ENCODE data around the gene ANGPTL5. TPM values are rescaled to one million over a fixed set of nuclear protein-coding genes. Genes with fewer than 3 reads are reported as not detected.

The ANGPTL5 gene
- total and polyA plus RNA-seq, 4 donors, result not detected

DNA sequence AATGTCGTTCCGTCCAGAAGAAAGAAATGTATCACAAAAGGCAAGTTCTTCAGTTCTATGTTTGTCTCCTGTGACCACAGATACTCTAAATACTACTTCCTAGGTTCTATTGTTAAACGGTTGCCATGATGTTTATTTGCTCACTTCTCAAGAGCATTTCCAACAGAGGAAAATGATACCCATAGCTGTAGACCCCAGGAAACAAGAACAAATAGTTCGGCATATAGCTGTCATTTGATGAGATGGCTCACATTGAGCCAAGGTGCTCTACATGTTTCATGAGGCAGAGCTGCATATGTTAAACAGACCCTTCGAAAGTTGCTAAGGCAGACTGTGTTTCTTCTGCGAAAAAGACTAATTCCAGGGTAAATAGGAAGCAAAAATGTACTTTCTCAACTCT lies 15.4 kb upstream of the ANGPTL5 start:
- no peak for DNase-seq (ENCODE audit: low spot score)
- 82% methylated on average over 6 of the region's 6 CpGs for WGBS
- Histone ChIP-seq H3K4me3 (ENCODE audit: low read depth in 1 of 3, low read length in 3 of 3) (no peak overlapping the region), H3K9ac (ENCODE audit: low read depth in 1 of 2, low read length in 2 of 2) (no peak overlapping the region), H3K27me3 (ENCODE audit: control insufficient read depth in 4 of 4, insufficient read depth in 4 of 4, low read length in 3 of 4) (no peaks in the 10 kb centered on the region), H3K27ac (ENCODE audit: low read depth in 1 of 2, low read length in 2 of 2) (no peak overlapping the region), H3K36me3 (ENCODE audit: control insufficient read depth in 4 of 4, insufficient read depth in 3 of 4, low read depth in 1 of 4, low read length in 3 of 4) (no peaks in the 10 kb centered on the region), H3K9me3 (ENCODE audit: control insufficient read depth in 4 of 4, low read length in 3 of 4) (no peaks in the 10 kb centered on the region), H3K4me1 (ENCODE audit: control insufficient read depth in 4 of 4, insufficient read depth in 4 of 4, low read length in 3 of 4) (no peaks in the 10 kb centered on the region)
- TF ChIP-seq SP1 (IDR thresholded peaks at IDR 0.05), result no peak
- TF ChIP-seq, protein P1, sequence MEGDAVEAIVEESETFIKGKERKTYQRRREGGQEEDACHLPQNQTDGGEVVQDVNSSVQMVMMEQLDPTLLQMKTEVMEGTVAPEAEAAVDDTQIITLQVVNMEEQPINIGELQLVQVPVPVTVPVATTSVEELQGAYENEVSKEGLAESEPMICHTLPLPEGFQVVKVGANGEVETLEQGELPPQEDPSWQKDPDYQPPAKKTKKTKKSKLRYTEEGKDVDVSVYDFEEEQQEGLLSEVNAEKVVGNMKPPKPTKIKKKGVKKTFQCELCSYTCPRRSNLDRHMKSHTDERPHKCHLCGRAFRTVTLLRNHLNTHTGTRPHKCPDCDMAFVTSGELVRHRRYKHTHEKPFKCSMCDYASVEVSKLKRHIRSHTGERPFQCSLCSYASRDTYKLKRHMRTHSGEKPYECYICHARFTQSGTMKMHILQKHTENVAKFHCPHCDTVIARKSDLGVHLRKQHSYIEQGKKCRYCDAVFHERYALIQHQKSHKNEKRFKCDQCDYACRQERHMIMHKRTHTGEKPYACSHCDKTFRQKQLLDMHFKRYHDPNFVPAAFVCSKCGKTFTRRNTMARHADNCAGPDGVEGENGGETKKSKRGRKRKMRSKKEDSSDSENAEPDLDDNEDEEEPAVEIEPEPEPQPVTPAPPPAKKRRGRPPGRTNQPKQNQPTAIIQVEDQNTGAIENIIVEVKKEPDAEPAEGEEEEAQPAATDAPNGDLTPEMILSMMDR (IDR thresholded peaks at IDR 0.05; ENCODE audit: low read depth, low read length, missing input control), result no peak
- TF ChIP-seq HNF4G (IDR thresholded peaks at IDR 0.05), result no peak
- no peak for TF ChIP-seq RXRA (IDR thresholded peaks at IDR 0.05)
- TF ChIP-seq TAF1 (conservative IDR thresholded peaks at IDR 0.05), result no peak

DNA sequence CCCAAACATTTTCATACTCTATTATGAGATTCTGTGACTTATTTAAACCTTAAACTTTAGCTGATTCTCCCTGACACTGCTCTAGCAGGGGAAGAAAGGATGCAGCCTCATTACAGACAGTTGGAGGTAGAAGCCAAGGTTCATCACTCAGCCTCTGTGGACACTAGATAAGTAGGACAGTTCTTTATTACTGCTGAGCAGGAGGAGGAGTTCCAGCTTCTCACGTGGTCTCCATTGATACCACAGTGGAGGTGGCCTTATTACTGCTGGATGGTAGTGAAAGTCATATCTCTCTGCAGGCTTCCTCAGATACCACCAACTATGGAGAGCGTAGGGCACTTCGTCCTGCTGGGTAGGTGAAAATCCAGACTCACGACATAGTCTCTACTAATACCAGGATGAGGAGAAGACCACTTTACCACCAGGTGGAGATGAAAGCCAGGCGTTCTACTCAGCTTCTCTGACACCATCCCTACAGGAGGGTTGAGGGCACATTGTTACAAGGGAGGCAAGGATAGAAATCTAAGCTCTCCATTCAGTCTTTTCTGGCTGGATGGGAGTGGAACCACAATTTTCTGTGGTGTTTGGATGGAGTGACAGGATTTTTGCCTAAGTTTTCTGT lies 13.1 kb upstream of the ANGPTL5 start:
- H3K4me3 ChIP-seq (ENCODE audit: low read depth in 1 of 3, low read length in 3 of 3), result no peak overlapping the region
- H3K4me1 ChIP-seq (ENCODE audit: control insufficient read depth in 4 of 4, insufficient read depth in 4 of 4, low read length in 3 of 4), result no peaks in the 10 kb centered on the region
- H3K36me3 ChIP-seq (ENCODE audit: control insufficient read depth in 4 of 4, insufficient read depth in 3 of 4, low read depth in 1 of 4, low read length in 3 of 4), result no peaks in the 10 kb centered on the region
- no peaks in the 10 kb centered on the region for H3K27me3 ChIP-seq (ENCODE audit: control insufficient read depth in 4 of 4, insufficient read depth in 4 of 4, low read length in 3 of 4)
- H3K27ac ChIP-seq (ENCODE audit: low read depth in 1 of 2, low read length in 2 of 2), result no peak overlapping the region
- DNase-seq (ENCODE audit: low spot score), result no peak
- H3K9ac ChIP-seq (ENCODE audit: low read depth in 1 of 2, low read length in 2 of 2), result no peak overlapping the region
- TF ChIP-seq HNF4A (conservative IDR thresholded peaks at IDR 0.05) (no peak), REST (IDR thresholded peaks at IDR 0.05) (no peak), EGR1 (IDR thresholded peaks at IDR 0.05; ENCODE audit: low read depth in 2 of 2) (no peak), TAF1 (conservative IDR thresholded peaks at IDR 0.05) (no peak), NR2F2 (IDR thresholded peaks at IDR 0.05) (no peak), RAD21 (IDR thresholded peaks at IDR 0.05) (no peak)
- no peaks in the 10 kb centered on the region for H3K9me3 ChIP-seq (ENCODE audit: control insufficient read depth in 4 of 4, low read length in 3 of 4)
- WGBS, result 78% methylated on average over 5 of the region's 5 CpGs

DNA sequence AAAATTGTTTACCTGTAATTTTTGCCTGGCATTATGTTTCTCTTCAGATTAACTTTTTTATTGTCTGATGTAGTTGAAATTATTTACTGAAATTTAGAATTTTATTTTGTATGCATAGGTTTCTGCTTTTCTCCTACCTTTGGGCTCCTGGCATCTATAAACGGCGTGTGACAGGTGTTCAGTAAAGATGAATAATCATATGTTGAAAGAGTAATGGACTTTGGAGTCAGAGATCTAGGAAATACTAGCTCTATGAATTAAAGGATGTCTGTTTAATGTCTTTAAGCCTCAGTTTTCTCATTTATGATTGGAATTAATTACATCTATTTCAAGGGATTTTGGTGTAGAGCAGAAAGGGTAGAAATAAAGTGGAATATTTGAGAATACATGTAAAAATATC lies 7.2 kb upstream of the ANGPTL5 start:
- Histone ChIP-seq H3K36me3 (ENCODE audit: control insufficient read depth in 4 of 4, insufficient read depth in 3 of 4, low read depth in 1 of 4, low read length in 3 of 4) (no peaks in the 10 kb centered on the region), H3K27ac (ENCODE audit: low read depth in 1 of 2, low read length in 2 of 2) (no peak overlapping the region), H3K27me3 (ENCODE audit: control insufficient read depth in 4 of 4, insufficient read depth in 4 of 4, low read length in 3 of 4) (no peaks in the 10 kb centered on the region), H3K9me3 (ENCODE audit: control insufficient read depth in 4 of 4, low read length in 3 of 4) (no peaks in the 10 kb centered on the region), H3K4me1 (ENCODE audit: control insufficient read depth in 4 of 4, insufficient read depth in 4 of 4, low read length in 3 of 4) (no peaks in the 10 kb centered on the region), H3K4me3 (ENCODE audit: low read depth in 1 of 3, low read length in 3 of 3) (no peak overlapping the region), H3K9ac (ENCODE audit: low read depth in 1 of 2, low read length in 2 of 2) (no peak overlapping the region)
- WGBS, result 77% methylated on average over 2 of the region's 2 CpGs
- no peak for DNase-seq (ENCODE audit: low spot score)
- no peak for TF ChIP-seq RXRA (IDR thresholded peaks at IDR 0.05)
- TF ChIP-seq RAD21 (IDR thresholded peaks at IDR 0.05), result no peak
- TF ChIP-seq JUND (IDR thresholded peaks at IDR 0.05), result no peak
- no peak for TF ChIP-seq EGR1 (IDR thresholded peaks at IDR 0.05; ENCODE audit: low read depth in 2 of 2)
- TF ChIP-seq, protein P1 (IDR thresholded peaks at IDR 0.05; ENCODE audit: low read depth, low read length, missing input control), result no peak
- no peak for TF ChIP-seq MAX (IDR thresholded peaks at IDR 0.05)
- no peak for TF ChIP-seq YY1 (IDR thresholded peaks at IDR 0.05)
- no peak for TF ChIP-seq GABPA (IDR thresholded peaks at IDR 0.05 in 1 of 2, conservative IDR thresholded peaks at IDR 0.05 in 1 of 2)
- no peak for TF ChIP-seq HNF4G (IDR thresholded peaks at IDR 0.05)
- TF ChIP-seq NR2F2 (IDR thresholded peaks at IDR 0.05), result no peak
- no peak for TF ChIP-seq REST (IDR thresholded peaks at IDR 0.05)
- TF ChIP-seq FOXA2 (IDR thresholded peaks at IDR 0.05), result no peak
- no peak for TF ChIP-seq TAF1 (conservative IDR thresholded peaks at IDR 0.05)
- TF ChIP-seq FOXA1 (IDR thresholded peaks at IDR 0.05), result no peak
- TF ChIP-seq SP1 (IDR thresholded peaks at IDR 0.05), result no peak
